Measurements from ENCODE around the gene OSBP2.

- TF ChIP-seq CTCF (IDR thresholded peaks at IDR 0.05), result no peak
- TF ChIP-seq POLR2A (IDR thresholded peaks at IDR 0.05), result no peak
Observed at GRCh38 chr22:30866216-30866615, 171.5 kb downstream of the OSBP2 start.

All from tibial nerve (tissue), 3 donors.